ENCODE results near the gene ABCF1.

ABCF1 gene

GRCh38 chr6:30635834-30636233, 64.6 kb downstream of the ABCF1 start:
- no peak for DNase-seq

- DNase-seq, result no peak
Measured at GRCh38 chr6:30640481-30640880, 69.2 kb downstream of the ABCF1 start.

- no peak for DNase-seq
Measured at GRCh38 chr6:30641048-30641447, 69.8 kb downstream of the ABCF1 start.

All from stimulated activated CD4-positive, alpha-beta T cell treated with anti-CD3 and anti-CD28 coated beads, Interleukin-4, amount 100 ng/mL, for 24 hours (primary cell).